ENCODE results near the gene ZNF562. TPM values are rescaled to one million over a fixed set of nuclear protein-coding genes. Genes with fewer than 3 reads are reported as not detected.

The ZNF562 gene
- total RNA-seq, 1 experiment from 2014 or later = 23.0 TPM

DNA sequence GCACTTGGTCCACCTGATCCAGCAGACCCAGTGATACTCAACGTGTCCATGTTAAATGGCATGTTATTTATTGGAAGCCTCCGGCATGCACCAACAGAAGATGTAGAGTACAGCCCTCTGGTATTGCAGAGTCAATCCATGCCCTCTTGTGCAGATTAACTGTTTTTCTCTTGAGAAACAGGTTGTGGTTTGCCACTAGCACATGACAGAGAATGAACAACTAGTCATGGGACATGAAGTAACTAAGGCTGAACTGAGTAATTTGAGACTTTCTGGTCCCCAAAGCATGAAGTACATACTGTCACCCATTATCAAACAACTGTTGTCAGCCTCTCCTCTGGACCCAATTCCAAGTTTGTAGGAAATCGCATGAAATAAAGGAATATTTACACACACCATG is 3.2 kb downstream of the ZNF562 start:
- Histone ChIP-seq H3K4me3 (ENCODE audit: low read depth, low read length) (no peak overlapping the region), H3K27me3 (replicated peaks; ENCODE audit: control insufficient read depth, insufficient read depth, low read length) (no peaks in the 10 kb centered on the region), H3K4me1 (no peaks in the 10 kb centered on the region), H3K36me3 (ENCODE audit: control insufficient read depth, insufficient read depth, low read length) (0 out of 2 replicates have a peak, but pooled peaks cover 1% of the 10 kb centered on the region), H3K9me3 (peaks cover 32% of the 10 kb centered on the region)
- BruUV-seq (replicated peaks) = no TSS peak
- intact Hi-C loops (cut with micrococcal nuclease; ENCODE audit: unreplicated experiment) = no loop called here
- Mint-ChIP-seq H3K27me3 (ENCODE audit: insufficient read depth, unreplicated experiment) (no peaks in the 10 kb centered on the region), H3K4me3 (ENCODE audit: unreplicated experiment) (peak overlapping the region; percentile 2), H3K27ac (ENCODE audit: unreplicated experiment) (no peak overlapping the region), H3K9me3 (ENCODE audit: unreplicated experiment) (peaks cover 39% of the 10 kb centered on the region), H3K4me1 (ENCODE audit: low read depth, unreplicated experiment) (no peaks in the 10 kb centered on the region), H3K36me3 (ENCODE audit: insufficient read depth, unreplicated experiment) (peaks cover 82% of the 10 kb centered on the region)
- ChIA-PET POLR2A (no interaction called here), CTCF (no interaction called here)
- DNase-seq = no peak
- TF ChIP-seq, protein P1, sequence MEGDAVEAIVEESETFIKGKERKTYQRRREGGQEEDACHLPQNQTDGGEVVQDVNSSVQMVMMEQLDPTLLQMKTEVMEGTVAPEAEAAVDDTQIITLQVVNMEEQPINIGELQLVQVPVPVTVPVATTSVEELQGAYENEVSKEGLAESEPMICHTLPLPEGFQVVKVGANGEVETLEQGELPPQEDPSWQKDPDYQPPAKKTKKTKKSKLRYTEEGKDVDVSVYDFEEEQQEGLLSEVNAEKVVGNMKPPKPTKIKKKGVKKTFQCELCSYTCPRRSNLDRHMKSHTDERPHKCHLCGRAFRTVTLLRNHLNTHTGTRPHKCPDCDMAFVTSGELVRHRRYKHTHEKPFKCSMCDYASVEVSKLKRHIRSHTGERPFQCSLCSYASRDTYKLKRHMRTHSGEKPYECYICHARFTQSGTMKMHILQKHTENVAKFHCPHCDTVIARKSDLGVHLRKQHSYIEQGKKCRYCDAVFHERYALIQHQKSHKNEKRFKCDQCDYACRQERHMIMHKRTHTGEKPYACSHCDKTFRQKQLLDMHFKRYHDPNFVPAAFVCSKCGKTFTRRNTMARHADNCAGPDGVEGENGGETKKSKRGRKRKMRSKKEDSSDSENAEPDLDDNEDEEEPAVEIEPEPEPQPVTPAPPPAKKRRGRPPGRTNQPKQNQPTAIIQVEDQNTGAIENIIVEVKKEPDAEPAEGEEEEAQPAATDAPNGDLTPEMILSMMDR (IDR thresholded peaks at IDR 0.05; ENCODE audit: insufficient read depth in 1 of 2, low read depth in 1 of 2, low read length in 1 of 2, severe bottlenecking in 1 of 2, unreplicated experiment in 1 of 2) = no peak

DNA sequence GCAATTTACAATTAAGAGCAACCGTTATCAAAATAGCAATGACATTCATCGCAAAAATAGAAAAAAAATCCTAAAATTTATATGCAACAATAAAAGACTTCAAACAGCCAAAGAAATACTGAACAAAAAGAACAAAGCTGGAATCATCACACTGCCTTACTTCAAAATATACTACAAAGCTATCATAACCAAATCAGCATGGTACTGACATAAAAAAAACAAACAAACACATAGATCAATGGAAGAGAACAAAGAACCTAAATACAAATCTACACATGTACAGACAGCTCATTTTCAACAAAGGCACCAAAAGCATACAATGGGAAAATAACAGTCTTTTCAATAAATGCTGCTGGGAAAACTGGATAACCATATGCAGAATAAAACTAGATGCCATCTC is 6.4 kb downstream of the ZNF562 start:
- H3K4me1 ChIP-seq = no peaks in the 10 kb centered on the region
- Mint-ChIP-seq H3K4me1 (ENCODE audit: low read depth, unreplicated experiment) (no peaks in the 10 kb centered on the region), H3K4me3 (ENCODE audit: unreplicated experiment) (no peak overlapping the region), H3K9me3 (ENCODE audit: unreplicated experiment) (peaks cover 31% of the 10 kb centered on the region), H3K27me3 (ENCODE audit: insufficient read depth, unreplicated experiment) (no peaks in the 10 kb centered on the region), H3K27ac (ENCODE audit: unreplicated experiment) (no peak overlapping the region), H3K36me3 (ENCODE audit: insufficient read depth, unreplicated experiment) (peaks cover 71% of the 10 kb centered on the region)
- no peak overlapping the region for H3K4me3 ChIP-seq (ENCODE audit: low read depth, low read length)
- intact Hi-C loops (cut with micrococcal nuclease; ENCODE audit: unreplicated experiment) = no loop called here
- BruUV-seq (replicated peaks) = no TSS peak
- TF ChIP-seq, protein P1 (IDR thresholded peaks at IDR 0.05; ENCODE audit: insufficient read depth in 1 of 2, low read depth in 1 of 2, low read length in 1 of 2, severe bottlenecking in 1 of 2, unreplicated experiment in 1 of 2) = no peak
- 0 out of 2 replicates have a peak, but pooled peaks cover 1% of the 10 kb centered on the region for H3K36me3 ChIP-seq (ENCODE audit: control insufficient read depth, insufficient read depth, low read length)
- CTCF ChIA-PET = no interaction called here
- DNase-seq = no peak
- POLR2A ChIA-PET = no interaction called here
- H3K9me3 ChIP-seq = peaks cover 26% of the 10 kb centered on the region
- H3K27me3 ChIP-seq (replicated peaks; ENCODE audit: control insufficient read depth, insufficient read depth, low read length) = no peaks in the 10 kb centered on the region

DNA sequence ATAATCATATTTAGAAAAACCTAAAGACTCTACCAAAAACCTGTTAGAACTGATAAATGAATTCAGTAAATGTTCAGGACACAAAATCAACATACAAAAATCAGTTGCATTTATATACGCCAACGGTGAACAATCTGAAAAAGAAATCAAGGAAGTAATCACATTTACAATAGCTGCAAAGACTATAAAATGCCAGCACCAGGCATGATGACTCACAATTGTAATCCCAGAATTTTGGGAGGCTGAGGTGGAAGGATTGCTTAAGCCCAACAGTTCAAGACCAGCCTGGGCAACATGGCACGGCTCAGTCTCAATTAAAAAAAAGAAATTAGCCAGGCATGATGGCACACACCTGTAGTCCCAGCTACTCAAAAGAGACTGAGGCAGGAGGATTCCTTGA is 7.0 kb downstream of the ZNF562 start:
- Mint-ChIP-seq H3K27ac (ENCODE audit: unreplicated experiment) (no peak overlapping the region), H3K4me1 (ENCODE audit: low read depth, unreplicated experiment) (no peaks in the 10 kb centered on the region), H3K9me3 (ENCODE audit: unreplicated experiment) (peaks cover 27% of the 10 kb centered on the region), H3K4me3 (ENCODE audit: unreplicated experiment) (no peak overlapping the region), H3K27me3 (ENCODE audit: insufficient read depth, unreplicated experiment) (no peaks in the 10 kb centered on the region), H3K36me3 (ENCODE audit: insufficient read depth, unreplicated experiment) (peaks cover 65% of the 10 kb centered on the region)
- no peaks in the 10 kb centered on the region for H3K27me3 ChIP-seq (replicated peaks; ENCODE audit: control insufficient read depth, insufficient read depth, low read length)
- POLR2A ChIA-PET = no interaction called here
- BruUV-seq (replicated peaks) = no TSS peak
- H3K36me3 ChIP-seq (ENCODE audit: control insufficient read depth, insufficient read depth, low read length) = 0 out of 2 replicates have a peak, but pooled peaks cover 1% of the 10 kb centered on the region
- no peak overlapping the region for H3K4me3 ChIP-seq (ENCODE audit: low read depth, low read length)
- TF ChIP-seq, protein P1 (IDR thresholded peaks at IDR 0.05; ENCODE audit: insufficient read depth in 1 of 2, low read depth in 1 of 2, low read length in 1 of 2, severe bottlenecking in 1 of 2, unreplicated experiment in 1 of 2) = no peak
- no peaks in the 10 kb centered on the region for H3K4me1 ChIP-seq
- intact Hi-C loops (cut with micrococcal nuclease; ENCODE audit: unreplicated experiment) = no loop called here
- DNase-seq = no peak
- CTCF ChIA-PET = no interaction called here
- peaks cover 19% of the 10 kb centered on the region for H3K9me3 ChIP-seq

Measured in Caco-2 (cell line).